GM12801 (cell line): Measurements from ENCODE around the gene WIPF3.

Experiments
- TF ChIP-seq, protein P1 (sequence below): IDR thresholded peaks from one replicate; pipeline ENCODE4 v1.5.1; 2011; ENCODE audit warnings: control low read depth; ENCODE audit not compliant: insufficient read length; ENCODE audit errors: extremely low read depth

WIPF3 gene

DNA sequence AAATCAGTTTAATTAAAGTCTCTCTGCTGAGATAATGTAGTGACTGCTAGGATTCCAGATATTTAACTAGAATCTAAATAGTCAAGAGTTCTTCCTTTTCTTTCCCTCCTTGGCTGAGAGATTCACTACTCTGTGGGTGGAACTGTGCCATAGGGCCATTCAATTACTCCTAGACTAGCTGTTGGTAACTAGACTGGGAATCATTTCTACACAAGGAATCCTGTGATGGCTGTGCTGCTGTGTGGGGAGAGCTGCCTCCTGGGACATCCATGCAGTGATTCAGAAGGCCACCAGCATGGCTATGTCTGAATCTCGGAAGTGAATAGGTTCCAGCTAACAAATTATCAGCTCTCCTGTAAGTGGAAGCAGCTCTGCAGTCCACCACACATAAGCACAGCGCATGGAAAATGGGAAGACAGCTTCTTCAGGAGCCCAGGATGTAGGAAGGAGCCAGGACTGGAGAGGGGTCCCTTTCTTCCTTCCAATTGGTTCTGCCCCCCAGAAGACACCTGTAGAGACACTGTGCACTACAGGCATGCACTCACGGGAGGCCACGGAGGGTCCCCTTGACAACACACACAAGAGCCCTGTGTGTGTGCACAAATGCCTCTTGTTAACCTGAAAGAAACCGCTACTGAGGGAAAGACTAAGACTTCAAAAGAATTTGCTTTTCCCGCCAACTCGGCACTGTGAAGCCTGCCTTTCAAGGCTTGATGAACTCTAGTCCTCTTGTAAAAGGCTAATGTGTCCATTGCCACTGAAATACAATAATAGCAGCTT lies 116.8 kb downstream of the WIPF3 start:
- TF ChIP-seq, protein P1, sequence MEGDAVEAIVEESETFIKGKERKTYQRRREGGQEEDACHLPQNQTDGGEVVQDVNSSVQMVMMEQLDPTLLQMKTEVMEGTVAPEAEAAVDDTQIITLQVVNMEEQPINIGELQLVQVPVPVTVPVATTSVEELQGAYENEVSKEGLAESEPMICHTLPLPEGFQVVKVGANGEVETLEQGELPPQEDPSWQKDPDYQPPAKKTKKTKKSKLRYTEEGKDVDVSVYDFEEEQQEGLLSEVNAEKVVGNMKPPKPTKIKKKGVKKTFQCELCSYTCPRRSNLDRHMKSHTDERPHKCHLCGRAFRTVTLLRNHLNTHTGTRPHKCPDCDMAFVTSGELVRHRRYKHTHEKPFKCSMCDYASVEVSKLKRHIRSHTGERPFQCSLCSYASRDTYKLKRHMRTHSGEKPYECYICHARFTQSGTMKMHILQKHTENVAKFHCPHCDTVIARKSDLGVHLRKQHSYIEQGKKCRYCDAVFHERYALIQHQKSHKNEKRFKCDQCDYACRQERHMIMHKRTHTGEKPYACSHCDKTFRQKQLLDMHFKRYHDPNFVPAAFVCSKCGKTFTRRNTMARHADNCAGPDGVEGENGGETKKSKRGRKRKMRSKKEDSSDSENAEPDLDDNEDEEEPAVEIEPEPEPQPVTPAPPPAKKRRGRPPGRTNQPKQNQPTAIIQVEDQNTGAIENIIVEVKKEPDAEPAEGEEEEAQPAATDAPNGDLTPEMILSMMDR: no peak

DNA sequence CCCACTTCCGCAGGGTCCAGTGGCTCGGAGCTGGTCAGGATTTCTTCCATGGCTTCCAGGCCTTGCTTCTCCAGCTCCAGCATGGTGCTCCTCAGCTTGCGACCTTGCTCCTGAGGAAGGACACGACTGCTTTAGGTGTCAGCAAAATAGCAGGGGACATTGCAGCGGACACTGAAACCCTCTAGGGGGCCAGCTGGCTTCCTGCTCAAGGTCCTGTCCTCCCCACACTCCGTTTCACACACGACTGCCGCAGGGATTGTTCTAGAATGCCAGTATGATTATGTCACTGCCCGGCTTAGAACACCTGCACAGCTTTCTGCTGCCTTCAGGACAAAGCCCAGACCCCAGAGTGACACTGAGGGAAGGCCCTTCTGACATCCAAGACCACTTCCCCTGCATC lies 117.7 kb downstream of the WIPF3 start:
- TF ChIP-seq, protein P1: no peak

DNA sequence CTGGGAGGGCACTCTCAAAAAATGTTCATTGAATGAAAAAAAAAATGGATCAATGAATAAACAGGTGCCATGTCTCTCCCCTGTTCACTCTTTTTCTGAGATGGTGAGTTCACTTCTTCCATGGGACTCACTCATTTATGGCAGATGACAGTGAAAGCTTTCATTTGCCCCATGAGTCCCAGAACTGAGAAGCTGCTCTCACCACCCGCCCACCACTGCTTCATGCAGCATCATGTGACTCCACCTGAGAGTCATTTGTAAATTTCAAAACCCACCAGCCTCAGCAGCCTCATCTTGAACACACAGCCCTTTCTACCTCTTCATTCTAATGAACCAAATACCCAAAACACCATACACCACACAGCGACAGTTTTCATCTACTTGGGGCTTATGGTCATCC lies 118.4 kb downstream of the WIPF3 start:
- TF ChIP-seq, protein P1: no peak

DNA sequence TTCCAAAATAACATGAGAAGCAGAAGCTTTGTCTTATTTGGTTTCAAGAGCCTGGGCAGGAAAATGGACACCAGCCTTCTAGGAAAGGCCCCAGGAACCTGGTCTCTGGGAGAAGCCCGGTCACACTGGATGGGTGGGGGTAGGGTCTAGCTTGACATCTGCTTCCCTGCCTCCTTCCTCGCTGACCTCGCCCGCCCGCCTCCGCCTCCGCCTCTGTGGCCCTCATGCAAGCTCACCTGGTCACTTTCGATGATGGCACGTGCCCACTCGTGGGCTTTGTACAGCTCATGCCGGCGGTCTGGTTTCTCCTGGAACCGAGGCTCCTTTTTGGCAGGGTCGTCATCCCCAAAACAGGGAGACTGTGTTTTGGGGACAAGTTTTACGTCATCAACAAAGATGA lies 119.9 kb downstream of the WIPF3 start:
- TF ChIP-seq, protein P1: no peak

DNA sequence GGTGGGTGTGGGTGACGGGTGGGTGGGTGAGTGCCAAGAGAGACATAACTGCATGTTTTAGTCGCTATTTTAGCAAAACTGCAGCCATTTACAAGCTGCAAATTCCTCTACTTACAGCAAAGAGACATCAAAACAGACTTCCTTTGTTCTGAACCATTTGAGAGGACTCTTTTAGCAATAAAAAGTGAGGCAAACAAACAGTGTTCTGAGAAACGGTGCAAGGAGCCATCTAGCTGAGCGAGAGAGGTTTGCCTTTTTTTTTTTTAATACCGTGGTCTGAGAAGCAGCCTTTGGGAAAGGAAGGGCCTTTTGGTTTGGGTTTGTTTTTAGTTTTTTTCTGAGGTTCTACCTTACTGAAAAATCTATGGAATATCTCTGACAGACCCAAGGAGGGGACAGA lies 120.4 kb downstream of the WIPF3 start:
- TF ChIP-seq, protein P1: no peak

DNA sequence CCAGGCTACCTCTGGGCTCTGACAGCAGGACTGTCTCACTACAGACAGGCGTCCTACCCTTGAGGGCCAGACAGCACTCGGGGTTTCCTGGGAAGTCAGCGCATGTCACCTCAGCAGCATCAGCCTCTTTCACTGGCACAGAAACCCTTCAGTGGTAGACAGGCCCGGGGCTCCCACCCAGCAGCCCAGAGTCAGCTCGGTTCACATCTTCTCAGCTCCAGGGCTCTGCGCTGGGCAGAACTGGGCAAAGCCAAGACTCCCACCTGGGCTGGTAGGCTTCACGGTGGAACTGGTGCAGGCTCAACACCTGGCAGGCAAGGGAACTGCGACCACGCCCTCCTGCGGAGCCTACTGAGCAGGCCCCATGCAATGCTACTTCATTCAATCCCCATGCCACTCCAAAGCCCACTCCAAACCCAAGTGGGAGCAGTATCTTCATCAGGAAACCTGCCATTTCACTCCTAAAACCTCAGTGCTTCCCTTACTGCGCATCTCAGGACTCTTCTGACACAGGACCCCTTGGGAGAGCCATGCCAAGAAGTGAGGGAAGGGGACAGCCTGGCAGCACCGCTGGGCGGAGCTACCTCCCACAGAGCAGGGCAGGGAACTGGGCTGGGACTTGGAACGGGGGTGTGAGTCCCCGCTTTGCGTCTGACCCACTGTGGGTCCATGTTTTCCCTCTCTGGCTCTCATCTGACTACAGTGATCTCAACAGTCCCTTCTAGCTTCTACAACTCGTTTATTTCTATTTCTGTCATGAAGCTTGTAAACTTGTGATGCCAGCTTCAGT lies 122.9 kb downstream of the WIPF3 start:
- TF ChIP-seq, protein P1: no peak

DNA sequence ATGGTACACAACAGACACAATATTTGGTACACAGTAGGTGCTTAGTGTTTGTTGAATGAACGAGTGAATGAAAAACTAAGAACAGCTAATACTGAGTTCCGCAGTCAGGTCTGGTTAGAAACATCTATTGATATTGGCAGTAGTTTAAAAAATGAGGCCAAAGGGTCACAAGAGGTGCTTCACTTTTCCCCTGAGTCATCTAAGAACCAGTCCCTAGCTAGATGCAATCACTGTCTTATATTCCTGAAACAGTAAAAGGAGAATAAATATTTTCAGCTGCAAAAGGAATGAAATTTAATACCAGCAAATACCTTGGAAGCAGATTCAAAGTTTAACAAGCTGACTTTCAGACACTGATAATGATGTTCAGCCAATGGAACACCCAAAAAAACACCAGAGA lies 128.8 kb downstream of the WIPF3 start:
- TF ChIP-seq, protein P1: no peak
